ENCODE results near the gene ADAP1. TPM values are rescaled to one million over a fixed set of nuclear protein-coding genes. Genes with fewer than 3 reads are reported as not detected.
A peak's percentile ranks its signal among the peaks of the same experiment; 100 is the strongest.

Gene ADAP1
- total RNA-seq, 2 donors from 2014 or later = 19.7 to 19.8 TPM

- Histone ChIP-seq H3K4me3 (no peak overlapping the region), H3K36me3 (replicated peaks in 1 of 2; ENCODE audit: insufficient read depth in 1 of 2, low read depth in 2 of 2) (peaks cover 0 to 7% of the 10 kb centered on the region in 2 donors), H3K9me3 (no peaks in the 10 kb centered on the region), H3K27me3 (no peaks in the 10 kb centered on the region), H3K27ac (peak overlapping the region in 3 of 4 donors; percentile 23 to 51 (median 49)), H3K4me1 (peaks cover 81% of the 10 kb centered on the region)
- TF ChIP-seq POLR2A (IDR thresholded peaks at IDR 0.05) = no peak
- TF ChIP-seq CTCF (IDR thresholded peaks at IDR 0.05) = no peak
- DNase-seq (peak in 3 of 4 donors; percentile 42 to 62 (median 60)), ATAC-seq (no peak)
- 58 to 69% methylated on average over 24 to 35 of the region's 37 CpGs for whole genome bisulfite sequencing, 2 donors
- intact Hi-C loops (cut with DNase I) = no loop called here
These were observed 72.0 kb downstream of the ADAP1 start for GRCh38 chr7:882336-883035.

GRCh38 chr7:881441-882234, 72.8 kb downstream of the ADAP1 start:
- Histone ChIP-seq H3K36me3 (replicated peaks in 1 of 2; ENCODE audit: insufficient read depth in 1 of 2, low read depth in 2 of 2) (peaks cover 0 to 1% of the 10 kb centered on the region in 2 donors), H3K4me3 (no peak overlapping the region), H3K27me3 (no peaks in the 10 kb centered on the region), H3K9me3 (no peaks in the 10 kb centered on the region), H3K4me1 (peaks cover 80% of the 10 kb centered on the region), H3K27ac (peak overlapping the region in 2 of 4 donors; percentile 23 to 51)
- ATAC-seq (no peak), DNase-seq (no peak)
- intact Hi-C loops (cut with DNase I) = no loop called here
- TF ChIP-seq POLR2A (IDR thresholded peaks at IDR 0.05) (no peak), CTCF (IDR thresholded peaks at IDR 0.05) (no peak)
- WGBS, 2 donors = 71 to 75% methylated on average over 20 of the region's 20 CpGs

GRCh38 chr7:880450-880849, 74.0 kb downstream of the ADAP1 start:
- Histone ChIP-seq H3K9me3 (no peaks in the 10 kb centered on the region), H3K36me3 (replicated peaks in 1 of 2; ENCODE audit: insufficient read depth in 1 of 2, low read depth in 2 of 2) (no peaks in the 10 kb centered on the region), H3K27me3 (no peaks in the 10 kb centered on the region), H3K4me1 (peaks cover 74% of the 10 kb centered on the region), H3K27ac (peak overlapping the region in 1 of 4 donors; percentile 6), H3K4me3 (no peak overlapping the region)
- ATAC-seq (no peak), DNase-seq (no peak)
- TF ChIP-seq CTCF (IDR thresholded peaks at IDR 0.05) (no peak), POLR2A (IDR thresholded peaks at IDR 0.05) (no peak)
- WGBS, 2 donors = 76 to 84% methylated on average over 15 of the region's 15 CpGs
- intact Hi-C loops (cut with DNase I) = no loop called here

DNA sequence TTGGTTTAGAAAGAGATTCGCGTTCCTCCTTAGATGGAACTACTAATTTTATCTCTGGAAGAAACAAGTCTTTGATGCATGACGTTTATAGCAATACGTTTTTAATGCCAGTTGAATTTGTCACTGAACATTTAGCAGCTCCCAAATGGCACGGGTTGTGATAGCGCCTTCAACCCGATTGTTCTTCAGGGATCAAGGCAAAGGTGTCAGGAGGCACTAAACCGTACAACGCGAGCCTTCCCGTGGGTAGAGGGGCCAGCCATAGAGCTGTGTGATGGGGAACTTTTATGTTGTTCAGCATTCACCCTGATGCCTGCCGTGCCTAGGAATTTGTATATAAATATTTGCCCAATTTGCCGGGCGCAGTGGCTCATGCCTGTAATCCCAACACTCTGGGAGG, 74.8 kb downstream of the ADAP1 start:
- 51 to 73% methylated on average over 14 of the region's 14 CpGs for WGBS, 2 donors
- intact Hi-C loops (cut with DNase I) = no loop called here
- Histone ChIP-seq H3K4me1 (peaks cover 74% of the 10 kb centered on the region), H3K36me3 (replicated peaks in 1 of 2; ENCODE audit: insufficient read depth in 1 of 2, low read depth in 2 of 2) (no peaks in the 10 kb centered on the region), H3K27me3 (no peaks in the 10 kb centered on the region), H3K9me3 (no peaks in the 10 kb centered on the region), H3K4me3 (no peak overlapping the region), H3K27ac (peak overlapping the region in 2 of 4 donors; percentile 6 to 51)
- TF ChIP-seq CTCF (IDR thresholded peaks at IDR 0.05) (no peak), POLR2A (IDR thresholded peaks at IDR 0.05) (no peak)
- DNase-seq = no peak
- ATAC-seq = no peak
